Heart left ventricle (tissue), 16 donors: ENCODE measurements around the gene SREBF2. TPM values are rescaled to one million over a fixed set of nuclear protein-coding genes. Genes with fewer than 3 reads are reported as not detected.

Experiments used
- ATAC-seq, 4 donors: fragments of 200-7000 bp; cut with Tn5 transposase; one replicate each; pipeline ENCODE4 v1.9.1; 2020 to 2022; ENCODE audit warnings: moderate library complexity in 4 of 4, mild to moderate bottlenecking in 3 of 4, moderate number of reproducible peaks in 1 of 4
- DNase-seq, 5 donors: peaks; one replicate each; pipeline ENCODE4 v3.0.0-alpha.2; 2020
- H3K27ac ChIP-seq, 12 donors: fragments of 200-600 bp; sonication (generic) in 4 of 12; one replicate each; pipeline versions ENCODE4 v1.5.0 to v1.8.0; 2016 to 2022; ENCODE audit warnings: mild to moderate bottlenecking in 2 of 12
- H3K27me3 ChIP-seq, 9 donors: fragments of 200-600 bp; sonication (generic) in 2 of 9; one replicate each; pipeline versions ENCODE4 v1.5.1 to v1.8.0; 2016 to 2022; ENCODE audit warnings: mild to moderate bottlenecking in 3 of 9
- H3K36me3 ChIP-seq, 9 donors: fragments of 200-600 bp; sonication (generic) in 2 of 9; one replicate each; pipeline versions ENCODE4 v1.5.0 to v1.8.0; 2018 to 2022; ENCODE audit warnings: mild to moderate bottlenecking in 2 of 9
- H3K4me1 ChIP-seq, 12 donors: fragments of 200-600 bp; sonication (generic) in 4 of 12; one replicate each; pipeline versions ENCODE4 v1.5.0 to v1.8.0; 2016 to 2022; ENCODE audit warnings: mild to moderate bottlenecking in 3 of 12
- H3K4me3 ChIP-seq, 12 donors: fragments of 200-600 bp; sonication (generic) in 4 of 12; one replicate each; pipeline versions ENCODE4 v1.5.0 to v1.8.0; 2017 to 2022; ENCODE audit warnings: mild to moderate bottlenecking in 9 of 12, moderate library complexity in 4 of 12
- H3K9me3 ChIP-seq, 12 donors: fragments of 200-600 bp; sonication (generic) in 4 of 12; one replicate each; pipeline versions ENCODE4 v1.5.0 to v1.8.0; 2016 to 2022; ENCODE audit warnings: mild to moderate bottlenecking in 1 of 12
- CTCF ChIP-seq, 12 donors: fragments of 200-600 bp; sonication (generic) in 4 of 12; IDR thresholded peaks; one replicate each; pipeline versions ENCODE4 v1.5.0 to v1.8.0; 2018 to 2022; ENCODE audit warnings: antibody characterized with exemption in 12 of 12, mild to moderate bottlenecking in 5 of 12
- POLR2A ChIP-seq, 2 donors: fragments of 450-650 bp; IDR thresholded peaks; one replicate each; pipeline ENCODE4 v1.6.1; 2017; ENCODE audit warnings: antibody characterized with exemption in 2 of 2, mild to moderate bottlenecking in 2 of 2, moderate library complexity in 2 of 2
- WGBS, 4 donors: extraction: QIAGEN DNeasy Blood & Tissue Kit in 2 of 4; methylation state at CpG; one replicate each; pipeline versions ENCODE4 v1.1.5 to v1.1.7; 2013 to 2018; 5-methylcytosine and 5-hydroxymethylcytosine counted together
- intact Hi-C, 10 donors: fragments of 100-400 bp; cut with DNase I; formaldehyde crosslinking; loops; one replicate each; pipeline versions ENCODE4 v1.11.1 to v1.14.2; 2022
- polyA plus RNA-seq, 2 donors: library from polyadenylated mRNA; stranded (reverse); fragments of 200-250 nt; gene quantifications; one replicate each; pipeline ENCODE4 v1.2.3, GENCODE V29; 2013
- total RNA-seq, 9 donors: library from RNA; depleted of rRNA in 2 of 9; stranded (reverse); fragments of >200 nt in 2 of 9; fragmentation: NEBNext Ultra II Directional in 3 of 9; extraction: Animal tissue kit (Norgen Biotek cat#: 25700) in 3 of 9; gene quantifications; one replicate each; pipeline versions ENCODE4 v1.1.0 to v1.2.4, GENCODE V29; 2016 to 2023
- donor health status: ischemic (EF 13 %, LVEDD 7.1; RV severe dilation, severe dysfunction).
- donor health status: healthy with polysubstance abuse.
- donor health status: DM: no; HTN: yes; CAD: no.
- donor health status: DM: no; HTN: no; CAD: no.
- donor health status: ischemic (EF 25% LVEDD 6.9; RV normal size, moderate dysfunction).
- donor health status: ischemic (EF 25% LVEDD 5.7; RV mildly dilated, moderate dysfunction).
- donor health status: healthy.
- donor health status: DM: yes; HTN: yes; CAD: no.
- donor health status: ischemic (EF 35%, LVEDD 5.7; RV mildly dilated, moderate dysfunction).
- donor health status: nonischemic (EF 11% LVEDD 7.7; RV severe dilation, severe dysfunction).
- donor health status: DM: yes; HTN: yes; CAD: no.
- donor health status: PGD.
- donor health status: ischemic (EF 29% LVEDD 5.4; RV normal size, mild dysfunction).
- donor health status: nonischemic (EF 23%, LVEDD 6.1; RV moderate dilation, normal function).

The SREBF2 gene
- total and polyA plus RNA-seq, 11 donors = 39.4 to 115 (median 73.0) TPM

GRCh38 chr22:41931701-41932269, 98.9 kb downstream of the SREBF2 start:
- Histone ChIP-seq H3K27me3 (peaks cover 0 to 4% (median 0%) of the 10 kb centered on the region in 9 donors), H3K36me3 (no peaks in the 10 kb centered on the region), H3K4me3 (no peak overlapping the region), H3K27ac (no peak overlapping the region), H3K9me3 (no peaks in the 10 kb centered on the region), H3K4me1 (peaks cover 0 to 25% (median under 1%) of the 10 kb centered on the region in 12 donors)
- ATAC-seq (no peak), DNase-seq (no peak)
- WGBS, 4 donors = 73 to 84% (median 81%) methylated on average over 10 of the region's 10 CpGs
- TF ChIP-seq POLR2A (IDR thresholded peaks at IDR 0.05) = no peak
- TF ChIP-seq CTCF (IDR thresholded peaks at IDR 0.05) = no peak
- intact Hi-C loops = no loop called here

- H3K4me1 ChIP-seq = peaks cover 0 to 24% (median 0%) of the 10 kb centered on the region in 12 donors
- H3K9me3 ChIP-seq = no peaks in the 10 kb centered on the region
- WGBS, 4 donors = 95 to 97% (median 97%) methylated on average over 11 to 12 of the region's 12 CpGs
- ATAC-seq (no peak), DNase-seq (no peak)
- H3K36me3 ChIP-seq = no peaks in the 10 kb centered on the region
- H3K4me3 ChIP-seq = no peak overlapping the region
- intact Hi-C loops = no loop called here
- H3K27ac ChIP-seq = no peak overlapping the region
- H3K27me3 ChIP-seq = no peaks in the 10 kb centered on the region
- TF ChIP-seq CTCF (IDR thresholded peaks at IDR 0.05) = no peak
- no peak for TF ChIP-seq POLR2A (IDR thresholded peaks at IDR 0.05)
Measured at GRCh38 chr22:41932353-41932752, 99.4 kb downstream of the SREBF2 start.

- WGBS, 4 donors = 79 to 82% (median 80%) methylated on average over 8 to 16 of the region's 16 CpGs
- H3K27me3 ChIP-seq = no peaks in the 10 kb centered on the region
- intact Hi-C loops = no loop called here
- H3K4me1 ChIP-seq = peaks cover 0 to 24% (median under 1%) of the 10 kb centered on the region in 12 donors
- no peak overlapping the region for H3K27ac ChIP-seq
- ATAC-seq = no peak
- no peak overlapping the region for H3K4me3 ChIP-seq
- H3K9me3 ChIP-seq = no peaks in the 10 kb centered on the region
- DNase-seq = no peak
- no peak for TF ChIP-seq CTCF (IDR thresholded peaks at IDR 0.05)
- no peak for TF ChIP-seq POLR2A (IDR thresholded peaks at IDR 0.05)
- no peaks in the 10 kb centered on the region for H3K36me3 ChIP-seq
Measured at GRCh38 chr22:41933411-41934177, 100.7 kb downstream of the SREBF2 start.

GRCh38 chr22:41934284-41935014, 101.5 kb downstream of the SREBF2 start:
- Histone ChIP-seq H3K27ac (peak overlapping the region in 10 of 12 donors; percentile 16 to 84 (median 64)), H3K27me3 (no peaks in the 10 kb centered on the region), H3K9me3 (no peaks in the 10 kb centered on the region), H3K36me3 (no peaks in the 10 kb centered on the region), H3K4me3 (no peak overlapping the region), H3K4me1 (peaks cover 0 to 28% (median 5%) of the 10 kb centered on the region in 12 donors)
- intact Hi-C loops = loop anchor here in 1 of 10 donors (5.0 kb wide), 1 partner anchor 42 kb away; no protein-coding TSS in a partner anchor
- WGBS, 4 donors = 89 to 97% (median 91%) methylated on average over 16 to 17 of the region's 17 CpGs
- DNase-seq (no peak), ATAC-seq (peak; percentile 13 to 56 (median 42))
- TF ChIP-seq POLR2A (IDR thresholded peaks at IDR 0.05) (no peak), CTCF (IDR thresholded peaks at IDR 0.05) (no peak)
